ENCODE measurements around the gene NINL.
"Not testable (repeated sequence)": the region's sequence is repeated elsewhere in the genome, so short reads cannot be mapped to it uniquely, and the experiment has no call there.

The NINL gene

DNA sequence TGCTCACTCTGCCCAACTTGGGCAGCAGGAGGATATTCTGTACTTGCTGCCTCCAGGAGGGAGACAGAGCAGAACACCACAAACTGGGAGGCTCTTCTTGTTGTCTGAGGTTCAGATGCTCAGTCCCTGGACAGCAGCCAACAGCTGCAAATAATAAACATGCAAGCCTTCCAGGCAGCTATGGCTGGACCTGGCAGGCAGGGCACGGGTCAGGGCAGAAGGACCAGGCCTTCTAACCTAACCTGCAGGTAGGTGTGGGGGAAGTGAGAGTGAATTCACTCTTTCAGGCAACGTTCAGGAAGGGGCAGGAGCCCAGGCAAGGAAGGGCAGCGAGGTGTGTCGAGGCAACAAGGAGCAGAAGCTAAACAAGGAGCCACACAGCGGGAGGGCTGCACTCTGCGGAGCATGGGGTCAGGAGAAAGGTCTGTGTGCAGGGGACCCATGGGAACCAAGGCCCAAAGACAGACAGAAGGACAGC is 31.5 kb downstream of the NINL start:
- in situ Hi-C loops (cut with HindIII; ENCODE audit: low sequenced_read_pairs): no loop called here

DNA sequence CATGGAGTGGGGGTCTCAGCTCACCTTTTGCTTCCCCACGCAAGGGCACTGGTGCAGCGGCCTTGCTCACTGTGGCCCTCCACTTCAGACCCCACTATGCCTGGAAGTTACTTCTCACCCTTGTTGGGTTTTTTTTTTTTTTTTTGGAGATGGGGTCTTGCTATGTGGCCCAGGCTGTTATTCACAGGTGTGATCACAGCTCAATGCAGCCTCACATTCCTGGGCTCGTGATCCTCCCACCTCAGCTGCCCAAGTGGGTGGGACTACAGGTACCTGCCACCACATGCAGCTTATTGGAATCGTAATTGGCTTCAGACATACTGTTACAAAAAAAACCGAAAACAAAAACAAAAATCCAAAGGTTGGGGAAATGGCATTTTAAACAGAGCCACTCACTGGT is 32.4 kb downstream of the NINL start:
- in situ Hi-C loops (cut with HindIII; ENCODE audit: low sequenced_read_pairs): no loop called here

DNA sequence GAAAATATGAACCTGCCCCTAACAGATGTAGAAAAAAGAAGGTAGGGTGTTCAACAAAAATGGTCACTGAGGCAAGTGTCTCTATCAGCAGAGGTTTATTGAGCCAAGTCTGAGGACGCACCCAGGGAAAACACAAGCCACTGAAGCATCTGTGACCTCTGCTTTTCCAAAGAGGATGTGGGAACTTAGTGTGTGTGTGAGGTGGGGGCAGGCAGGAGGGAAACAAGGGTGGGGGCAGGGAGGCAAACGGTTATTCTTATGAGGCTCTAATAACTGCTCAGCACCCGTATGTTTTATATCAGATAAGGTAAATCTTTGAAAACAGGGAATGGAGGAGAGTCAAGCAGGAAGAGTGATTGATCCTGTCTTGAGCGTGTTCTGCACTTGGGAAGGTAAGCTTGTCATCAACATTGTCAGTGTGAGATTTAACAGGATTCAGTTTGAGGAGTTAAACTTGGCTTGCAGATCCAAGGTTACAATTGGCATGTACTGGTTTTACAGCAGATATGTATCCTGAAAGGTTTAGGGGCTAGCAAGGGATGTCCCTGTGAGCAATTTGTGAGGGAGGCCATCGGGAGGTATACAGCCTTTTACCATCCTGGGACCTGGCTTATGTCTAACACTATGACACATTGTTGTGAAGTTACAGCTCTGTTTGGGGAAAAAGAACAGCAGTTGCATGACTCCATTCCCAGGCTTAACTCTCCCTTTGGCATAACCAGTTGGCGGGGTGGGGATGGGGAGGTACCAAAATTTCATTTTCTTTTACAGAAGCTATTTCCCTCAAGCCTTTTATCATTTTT is 33.7 kb downstream of the NINL start:
- in situ Hi-C loops (cut with HindIII; ENCODE audit: low sequenced_read_pairs): no loop called here

DNA sequence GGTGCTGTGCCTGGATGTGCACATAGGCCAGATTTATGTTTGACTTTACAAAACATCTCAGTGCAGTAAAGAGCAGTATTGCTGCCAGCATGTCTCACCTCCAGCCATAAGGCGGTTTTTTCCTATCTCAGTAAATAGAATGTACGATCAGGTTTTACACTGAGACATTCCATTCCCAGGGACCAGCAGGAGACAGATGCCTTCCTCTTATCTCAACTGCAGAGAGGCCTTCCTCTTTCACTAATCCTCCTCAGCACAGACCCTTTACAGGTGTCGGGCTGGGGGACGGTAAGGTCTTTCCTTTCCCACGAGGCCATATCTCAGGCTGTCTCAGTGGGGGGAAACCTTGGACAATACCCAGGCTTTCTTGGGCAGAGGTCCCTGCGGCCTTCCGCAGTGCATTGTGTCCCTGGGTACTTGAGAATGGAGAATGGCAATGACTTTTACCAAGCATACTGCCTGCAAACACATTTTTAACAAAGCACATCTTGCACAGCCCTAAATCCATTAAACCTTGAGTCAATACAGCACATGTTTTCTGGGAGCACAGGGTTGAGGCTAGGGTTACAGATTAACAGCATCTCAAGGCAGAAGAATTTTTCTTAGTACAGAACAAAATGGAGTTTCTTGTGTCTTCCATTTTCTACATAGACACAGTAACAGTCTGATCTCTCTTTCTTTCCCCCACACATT is 34.5 kb downstream of the NINL start:
- in situ Hi-C loops (cut with HindIII; ENCODE audit: low sequenced_read_pairs): not testable (repeated sequence)

DNA sequence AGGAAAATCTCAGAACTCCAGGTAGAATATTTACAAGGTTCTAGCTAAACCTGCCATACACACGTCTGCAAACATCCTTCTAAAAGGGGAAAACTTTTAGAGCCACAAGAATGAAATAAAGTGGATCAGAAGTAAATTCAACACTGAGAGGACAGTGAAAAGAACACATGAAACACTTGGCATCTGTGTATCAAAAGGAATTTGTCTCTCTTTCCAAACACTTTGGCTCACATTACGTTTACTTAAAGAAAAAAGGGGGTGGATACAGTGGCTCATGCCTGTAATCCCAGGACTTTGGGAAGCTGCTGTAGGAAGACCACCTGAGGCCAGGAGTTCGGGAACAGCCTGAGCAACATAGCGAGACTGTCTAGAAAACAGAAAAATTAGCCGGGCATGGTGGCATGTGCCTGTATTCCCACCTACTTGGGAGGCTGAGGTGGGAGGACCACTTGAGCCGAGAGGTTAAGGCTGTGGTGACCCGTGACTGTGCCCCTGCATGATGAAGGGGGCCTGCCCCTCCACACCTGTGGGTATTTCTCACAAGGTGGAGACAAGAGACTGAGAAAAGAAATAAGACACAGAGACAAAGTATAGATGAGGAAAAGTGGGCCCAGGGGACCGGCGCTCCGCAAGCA is 35.4 kb downstream of the NINL start:
- in situ Hi-C loops (cut with HindIII; ENCODE audit: low sequenced_read_pairs): loop anchor here (25.0 kb wide), 1 partner anchor 112 kb away; no protein-coding TSS in a partner anchor

DNA sequence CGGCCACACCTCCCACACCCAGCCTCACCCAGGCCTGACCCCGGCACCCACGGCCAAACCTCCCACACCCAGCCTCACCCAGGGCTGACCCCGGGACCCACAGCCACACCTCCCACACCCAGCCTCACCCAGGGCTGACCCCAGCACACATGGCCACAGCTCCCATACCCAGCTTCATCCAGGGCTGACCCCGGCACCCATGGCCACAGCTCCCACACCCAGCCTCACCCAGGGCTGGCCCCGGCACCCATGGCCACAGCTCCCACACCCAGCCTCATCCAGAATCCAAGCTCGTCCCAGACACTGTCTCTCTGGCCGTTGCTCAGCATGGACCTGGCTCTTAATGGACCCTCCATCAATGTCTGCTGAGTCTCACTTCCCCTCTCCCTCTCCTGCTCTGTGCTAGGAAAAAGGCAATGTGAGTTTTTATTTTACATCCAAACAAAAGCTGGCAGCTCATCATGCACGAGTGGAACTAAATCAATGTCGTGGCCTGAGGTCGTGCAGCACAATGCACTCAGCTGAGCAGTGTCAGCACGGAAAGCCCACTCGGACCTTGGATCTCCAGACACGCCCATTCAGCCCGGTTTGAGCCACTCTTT is 36.1 kb downstream of the NINL start:
- in situ Hi-C loops (cut with HindIII; ENCODE audit: low sequenced_read_pairs): loop anchor here (25.0 kb wide), 1 partner anchor 113 kb away; no protein-coding TSS in a partner anchor

DNA sequence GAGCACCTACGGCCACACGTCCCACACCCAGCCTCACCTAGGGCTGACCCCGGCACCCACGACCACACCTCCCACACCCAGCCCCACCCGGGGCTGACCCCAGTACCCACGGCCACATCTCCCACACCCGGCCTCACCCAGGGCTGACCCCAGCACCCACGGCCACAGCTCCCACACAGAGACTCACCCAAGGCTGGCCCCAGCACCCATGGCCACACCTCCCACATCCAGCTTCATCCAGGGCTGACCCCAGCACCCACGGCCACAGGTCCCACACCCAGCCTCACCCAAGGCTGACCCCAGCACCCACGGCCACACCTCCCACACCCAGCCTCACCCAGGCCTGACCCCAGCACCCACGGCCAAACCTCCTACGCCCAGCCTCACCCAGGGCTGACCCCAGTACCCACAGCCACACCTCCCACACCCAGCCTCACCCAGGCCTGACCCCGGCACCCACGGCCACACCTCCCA is 36.7 kb downstream of the NINL start:
- in situ Hi-C loops (cut with HindIII; ENCODE audit: low sequenced_read_pairs): loop anchor here (25.0 kb wide), 1 partner anchor 114 kb away; no protein-coding TSS in a partner anchor

DNA sequence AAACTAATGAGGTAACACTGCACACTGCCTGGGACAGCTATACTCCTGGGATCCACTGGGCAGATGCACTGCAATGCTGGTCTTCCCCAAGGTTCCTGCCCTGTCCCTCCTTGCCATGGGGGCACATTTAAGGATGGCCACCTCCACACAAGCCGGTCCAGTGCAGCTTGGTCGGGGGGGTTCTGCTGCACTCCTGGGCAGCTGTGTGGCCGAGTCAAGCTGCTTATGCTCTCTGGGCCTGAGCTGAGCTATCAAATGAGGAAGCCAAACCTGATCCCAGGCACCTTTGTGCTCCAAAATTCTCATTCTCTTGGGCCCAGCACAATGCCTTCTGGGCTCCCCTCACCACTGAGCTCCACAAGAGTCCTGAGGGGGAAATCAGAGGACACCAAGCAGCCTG is 37.3 kb downstream of the NINL start:
- in situ Hi-C loops (cut with HindIII; ENCODE audit: low sequenced_read_pairs): loop anchor here (25.0 kb wide), 1 partner anchor 114 kb away; no protein-coding TSS in a partner anchor

DNA sequence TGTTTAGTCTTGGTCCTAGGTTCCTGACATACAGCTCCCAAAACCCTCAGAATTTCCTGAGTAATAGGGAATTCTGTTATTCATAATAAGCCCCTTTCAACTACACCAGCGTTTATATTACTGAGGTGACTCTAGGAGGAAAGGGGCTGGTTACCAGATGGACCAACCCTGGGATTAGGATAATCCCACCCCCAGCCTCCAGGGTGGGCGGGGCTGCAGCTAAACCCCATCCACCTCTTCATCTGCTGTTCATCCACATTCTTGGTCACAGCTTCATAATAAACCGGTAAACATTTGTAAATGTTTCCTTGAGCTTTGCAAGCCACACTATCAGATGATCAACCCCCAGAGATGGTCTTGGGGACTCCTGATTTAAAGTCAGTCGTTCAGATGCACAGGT is 38.3 kb downstream of the NINL start:
- in situ Hi-C loops (cut with HindIII; ENCODE audit: low sequenced_read_pairs): loop anchor here (25.0 kb wide), 1 partner anchor 115 kb away; no protein-coding TSS in a partner anchor

DNA sequence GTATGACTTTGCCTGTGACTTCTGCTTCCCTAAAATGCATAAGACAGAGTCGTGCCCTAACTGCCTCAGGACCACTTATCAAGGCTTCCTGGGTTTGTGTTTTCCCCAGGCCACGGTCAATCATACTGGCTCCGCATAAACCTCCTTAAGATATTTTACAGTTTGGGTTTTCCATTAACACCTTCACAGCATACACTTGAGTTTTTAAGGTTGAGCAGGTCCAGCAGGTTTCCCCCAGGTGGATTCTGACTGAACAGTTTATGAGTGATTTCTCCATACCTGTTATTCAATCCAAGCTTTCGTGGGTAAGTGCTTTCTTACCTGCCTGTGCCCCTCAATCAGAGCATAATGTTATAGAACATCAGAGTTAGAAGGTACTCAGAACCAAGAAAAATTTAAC is 39.3 kb downstream of the NINL start:
- in situ Hi-C loops (cut with HindIII; ENCODE audit: low sequenced_read_pairs): loop anchor here (25.0 kb wide), 1 partner anchor 116 kb away; no protein-coding TSS in a partner anchor

DNA sequence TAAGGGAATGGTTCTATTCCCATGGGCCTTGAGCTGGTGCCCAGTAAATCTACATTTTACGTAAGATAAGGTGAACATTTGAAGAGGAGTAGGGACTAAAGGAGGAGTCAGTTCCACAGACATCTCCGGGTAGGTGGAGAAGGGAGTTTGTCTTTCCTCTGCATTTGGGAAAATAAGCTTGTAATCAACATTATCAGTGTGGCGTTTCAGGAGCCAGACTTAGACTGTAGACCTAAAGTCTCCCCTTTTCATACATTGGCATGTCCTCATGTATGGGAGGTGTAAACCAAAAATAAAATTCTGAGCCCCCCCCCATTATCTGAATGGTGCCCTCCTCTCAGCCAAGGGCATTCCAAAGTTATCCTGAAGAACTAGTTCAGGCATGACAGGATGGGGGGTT is 40.2 kb downstream of the NINL start:
- in situ Hi-C loops (cut with HindIII; ENCODE audit: low sequenced_read_pairs): loop anchor here (25.0 kb wide), 1 partner anchor 117 kb away; no protein-coding TSS in a partner anchor

DNA sequence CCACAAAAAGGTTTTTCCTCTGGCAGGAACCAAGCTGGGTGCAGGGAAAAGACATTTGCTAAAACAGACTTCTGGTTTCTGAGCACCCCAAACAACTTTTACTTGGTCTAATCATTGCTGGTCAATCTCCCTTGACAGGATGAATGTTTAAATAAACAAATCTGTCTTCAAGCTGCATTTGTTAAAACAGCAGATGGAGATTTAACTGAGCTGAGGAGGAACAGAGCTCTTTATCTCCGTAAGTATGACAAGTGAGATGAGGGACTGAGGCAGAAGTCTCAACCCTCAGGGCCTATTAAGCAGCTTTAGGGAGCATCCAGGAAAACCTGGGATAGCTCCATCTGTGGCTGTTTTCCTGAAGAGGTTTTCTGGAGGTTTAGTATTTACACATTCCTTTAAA is 40.6 kb downstream of the NINL start:
- in situ Hi-C loops (cut with HindIII; ENCODE audit: low sequenced_read_pairs): loop anchor here (25.0 kb wide), 1 partner anchor 118 kb away; no protein-coding TSS in a partner anchor

DNA sequence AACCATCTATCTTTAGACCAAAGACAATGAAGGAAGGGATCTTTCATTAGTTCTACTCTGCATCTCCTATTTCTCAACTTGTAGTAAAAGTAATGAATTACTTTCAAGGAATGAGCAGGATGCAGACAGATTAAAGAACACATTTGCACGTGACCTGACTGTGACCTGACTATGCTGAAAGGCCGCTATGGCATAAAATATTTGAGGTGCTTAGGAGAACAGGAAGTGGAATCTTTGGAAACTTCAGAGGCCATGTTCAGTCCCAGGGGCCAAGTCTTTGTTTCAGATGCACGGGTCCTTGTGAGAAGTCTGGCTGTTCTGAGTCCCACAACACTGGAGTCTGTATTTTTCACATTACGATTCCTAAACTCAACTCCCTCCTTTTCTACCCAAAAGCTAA is 41.0 kb downstream of the NINL start:
- in situ Hi-C loops (cut with HindIII; ENCODE audit: low sequenced_read_pairs): loop anchor here (25.0 kb wide), 1 partner anchor 118 kb away; no protein-coding TSS in a partner anchor

DNA sequence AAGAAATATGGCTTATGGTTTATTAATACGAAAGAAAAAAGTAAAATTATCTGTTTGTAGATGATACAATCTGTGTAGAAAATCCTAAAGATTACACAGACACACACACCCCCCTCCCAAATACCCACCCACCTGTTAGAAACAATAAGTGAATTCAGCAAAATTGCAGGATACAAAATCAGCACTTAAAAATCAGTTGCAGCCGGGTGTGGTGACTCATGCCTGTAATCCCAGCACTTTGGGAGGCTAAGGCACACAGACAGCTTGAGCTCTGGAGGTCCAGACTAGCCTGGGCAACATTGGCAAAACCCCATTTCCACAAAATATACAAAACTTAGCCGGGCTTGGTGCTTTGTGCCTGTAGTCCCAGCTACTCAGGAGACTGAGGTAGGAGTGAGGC is 42.3 kb downstream of the NINL start:
- in situ Hi-C loops (cut with HindIII; ENCODE audit: low sequenced_read_pairs): loop anchor here (25.0 kb wide), 1 partner anchor 119 kb away; no protein-coding TSS in a partner anchor

DNA sequence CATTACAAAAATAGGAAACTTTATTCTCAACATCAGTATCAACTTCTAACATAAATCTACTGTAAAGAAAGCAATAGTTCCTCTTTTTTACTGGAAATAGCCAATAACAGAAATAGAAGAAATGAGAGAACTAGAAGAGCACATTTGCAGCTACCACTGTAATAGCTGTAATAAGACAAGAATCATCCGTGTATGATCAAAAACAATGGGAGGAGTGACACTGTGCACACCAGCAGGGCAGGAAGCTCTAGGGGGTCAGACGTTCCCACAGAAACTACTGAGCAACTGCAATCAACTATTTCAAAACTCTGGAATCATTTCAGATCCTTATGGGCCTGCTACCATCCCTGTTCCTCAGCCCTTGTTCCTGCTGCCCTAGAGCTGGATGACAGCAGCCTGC is 43.7 kb downstream of the NINL start:
- in situ Hi-C loops (cut with HindIII; ENCODE audit: low sequenced_read_pairs): loop anchor here (25.0 kb wide), 1 partner anchor 121 kb away; no protein-coding TSS in a partner anchor

DNA sequence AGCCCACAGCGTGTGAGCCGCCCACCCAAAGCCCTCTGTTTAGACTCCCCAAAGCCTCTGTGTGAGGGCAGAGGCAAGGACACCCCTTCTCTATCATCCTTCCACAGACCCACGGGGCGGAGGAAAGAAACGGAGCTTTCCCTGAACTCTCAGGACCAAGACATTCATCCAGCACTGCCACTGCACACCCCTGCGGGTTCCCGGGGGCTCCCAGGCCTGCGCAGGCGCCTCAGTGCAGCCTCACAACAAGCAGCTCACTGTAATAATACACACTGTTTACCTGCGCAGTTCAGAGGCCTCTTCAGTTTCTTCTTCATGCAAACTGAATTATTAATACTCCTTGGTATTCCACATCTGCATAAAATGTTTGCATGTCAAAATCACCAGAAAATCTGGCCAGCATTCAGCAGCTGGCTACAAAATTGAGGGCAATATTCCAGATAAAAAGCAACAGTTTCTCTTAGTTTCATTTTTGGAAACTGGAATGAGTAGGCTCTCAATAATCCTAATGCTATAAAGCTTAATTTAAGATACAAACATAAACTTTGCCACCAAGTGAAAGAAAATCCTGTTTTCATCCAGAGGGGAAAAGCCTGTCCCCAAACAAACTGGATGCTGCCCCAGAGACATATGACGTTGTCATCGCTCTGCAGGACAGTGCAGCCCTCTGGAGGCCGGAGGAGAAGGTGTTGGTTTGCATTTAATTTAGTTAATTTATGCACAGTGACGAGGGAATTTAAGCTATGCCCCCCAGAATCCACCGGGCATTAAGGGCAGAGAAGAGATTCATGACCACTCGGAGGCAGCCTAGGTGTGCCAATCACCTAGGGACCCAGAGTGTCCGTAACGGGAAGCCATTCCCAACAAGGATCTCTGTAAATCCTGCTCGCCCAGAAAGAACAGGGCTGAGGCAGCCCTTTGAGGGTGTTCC is 45.3 kb downstream of the NINL start:
- in situ Hi-C loops (cut with HindIII; ENCODE audit: low sequenced_read_pairs): loop anchor here (25.0 kb wide), 1 partner anchor 122 kb away; no protein-coding TSS in a partner anchor

DNA sequence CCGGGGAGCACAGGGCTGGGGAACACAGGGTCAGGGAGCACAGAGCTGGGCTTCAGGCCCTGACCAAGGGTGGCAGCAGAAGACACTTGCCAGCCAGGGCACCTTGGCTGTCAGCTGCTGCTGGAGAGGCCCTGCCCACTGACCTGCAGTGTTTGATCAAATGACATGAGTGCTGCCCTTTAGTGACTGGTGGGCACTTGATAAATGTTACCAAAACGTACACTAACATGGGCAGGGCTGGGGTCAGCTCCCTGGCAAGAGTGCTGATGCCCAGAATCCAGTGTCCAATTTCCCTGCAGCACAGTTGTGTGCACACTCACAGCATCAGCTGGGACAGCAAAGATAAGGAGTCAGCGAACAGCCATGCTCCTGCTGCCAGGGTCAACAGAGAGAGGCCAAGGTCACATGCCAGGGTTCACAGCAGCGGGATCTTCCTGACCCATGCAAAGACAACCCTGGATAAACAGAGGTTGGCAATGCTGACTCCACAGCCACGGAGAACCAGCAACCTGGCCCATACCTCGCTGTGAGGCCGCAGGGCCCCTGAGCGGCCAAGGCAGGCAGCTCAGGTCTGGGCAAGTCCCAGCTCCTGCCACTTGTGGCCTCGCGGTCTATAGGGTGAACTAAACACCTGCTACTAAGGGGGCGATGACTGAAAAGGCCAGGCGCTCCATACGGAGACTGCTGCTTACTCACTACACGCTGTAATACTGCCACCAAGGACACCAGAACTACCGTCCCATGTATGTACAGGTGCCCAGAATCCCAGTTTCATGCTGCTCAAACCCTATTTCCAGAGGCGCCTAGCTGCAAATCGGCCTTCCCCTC is 46.3 kb downstream of the NINL start:
- in situ Hi-C loops (cut with HindIII; ENCODE audit: low sequenced_read_pairs): loop anchor here (25.0 kb wide), 1 partner anchor 123 kb away; no protein-coding TSS in a partner anchor

DNA sequence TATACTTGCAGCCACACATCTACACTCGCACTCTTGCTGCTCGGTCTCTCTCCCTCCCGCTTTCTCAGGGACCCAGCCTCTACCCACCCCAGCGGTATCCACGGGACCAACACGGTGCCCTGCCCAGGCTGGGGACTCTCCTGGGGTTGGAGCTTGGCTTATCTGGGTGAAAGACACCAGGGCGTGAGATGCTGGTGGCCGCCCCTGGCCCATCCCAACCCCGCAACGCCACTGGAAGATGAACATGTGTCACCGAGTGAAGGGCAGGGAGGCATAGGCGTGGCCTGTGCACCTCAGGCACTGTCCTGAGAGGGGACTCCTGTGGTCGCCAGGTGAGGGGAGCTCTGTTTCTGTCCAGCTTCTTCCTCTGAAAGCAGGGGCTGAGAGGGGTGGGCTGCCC is 47.4 kb downstream of the NINL start:
- in situ Hi-C loops (cut with HindIII; ENCODE audit: low sequenced_read_pairs): loop anchor here (25.0 kb wide), 1 partner anchor 124 kb away; no protein-coding TSS in a partner anchor
